Thoracic aorta (tissue), 2 donors: ENCODE measurements around the gene ZNF74. TPM values are rescaled to one million over a fixed set of nuclear protein-coding genes. Genes with fewer than 3 reads are reported as not detected.
"Not testable (repeated sequence)": the region's sequence is repeated elsewhere in the genome, so short reads cannot be mapped to it uniquely, and the experiment has no call there.

Experiments used
- ATAC-seq: fragments of 150-250 bp; one replicate; pipeline ENCODE4 v1.8.0; 2017; ENCODE audit warnings: low read depth; ENCODE audit not compliant: insufficient number of reproducible peaks, low FRiP score
- DNase-seq: peaks from one replicate; pipeline ENCODE4 v3.0.0-alpha.2; 2020; ENCODE audit warnings: low spot score
- H3K27ac ChIP-seq, 2 donors: fragments of 200-600 bp; sonication (generic); 1 replicate in 1 of 2; 2 replicates in 1 of 2; pipeline ENCODE4 v1.5.1; 2016; ENCODE audit warnings: mild to moderate bottlenecking in 2 of 2, moderate library complexity in 2 of 2
- H3K27me3 ChIP-seq: fragments of 200-600 bp; sonication (generic); replicated peaks from 2 replicates; pipeline ENCODE4 v1.6.0; 2016; ENCODE audit warnings: mild to moderate bottlenecking; ENCODE audit not compliant: insufficient read depth
- H3K36me3 ChIP-seq: fragments of 200-600 bp; sonication (generic); one replicate; pipeline ENCODE4 v1.5.1; 2016
- H3K4me1 ChIP-seq, 2 donors: fragments of 200-600 bp; sonication (generic); 1 replicate in 1 of 2; 2 replicates in 1 of 2; pipeline versions ENCODE4 v1.5.1 to v1.6.0; 2016; ENCODE audit warnings: low read depth in 2 of 2, mild to moderate bottlenecking in 1 of 2; ENCODE audit not compliant: control insufficient read depth in 1 of 2
- H3K4me3 ChIP-seq: fragments of 200-600 bp; sonication (generic); 2 replicates; pipeline ENCODE4 v1.5.1; 2016; ENCODE audit warnings: mild to moderate bottlenecking
- H3K9me3 ChIP-seq: fragments of 200-600 bp; sonication (generic); 2 replicates; pipeline ENCODE4 v1.5.1; 2016
- CTCF ChIP-seq: fragments of 200-600 bp; sonication (generic); IDR thresholded peaks from one replicate; pipeline ENCODE4 v1.5.1; 2019; ENCODE audit warnings: antibody characterized with exemption
- total RNA-seq, 2 donors: library from RNA; depleted of rRNA; stranded (reverse); fragments of >200 nt; gene quantifications; one replicate each; pipeline versions ENCODE4 v1.1.0 to v1.2.3, GENCODE V29; 2016

The ZNF74 gene
- total RNA-seq, 2 donors from 2014 or later, result 8.5 to 13.8 TPM

DNA sequence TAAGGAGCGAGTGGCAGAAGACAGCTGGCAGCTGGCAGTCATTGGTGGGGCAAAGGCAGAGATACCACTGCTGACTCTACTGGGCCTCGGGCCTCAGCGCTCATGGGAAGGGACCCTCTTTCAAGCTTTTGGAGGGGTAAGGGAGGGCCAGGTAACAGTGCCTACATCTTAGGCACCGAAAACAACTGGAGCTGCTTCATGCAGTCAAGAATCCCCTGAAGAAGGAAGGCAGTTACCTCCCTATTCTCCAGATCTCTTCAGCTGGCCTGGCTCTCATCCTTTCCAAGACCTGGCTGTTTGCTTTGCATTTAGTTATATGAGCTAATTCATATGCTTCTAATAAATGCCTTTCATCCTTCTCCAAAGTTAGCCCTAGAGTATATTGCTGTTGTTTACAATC is 15.8 kb upstream of the ZNF74 start:
- ATAC-seq (no peak), DNase-seq (no peak)
- Histone ChIP-seq H3K9me3 (no peaks in the 10 kb centered on the region), H3K4me3 (no peak overlapping the region), H3K27me3 (no peaks in the 10 kb centered on the region), H3K27ac (no peak overlapping the region), H3K4me1 (no peaks in the 10 kb centered on the region), H3K36me3 (no peaks in the 10 kb centered on the region)
- no peak for TF ChIP-seq CTCF

- not testable (repeated sequence) for H3K36me3 ChIP-seq, DNase-seq, H3K27me3 ChIP-seq, H3K9me3 ChIP-seq, ATAC-seq, H3K27ac ChIP-seq, H3K4me1 ChIP-seq, H3K4me3 ChIP-seq
Observed at GRCh38 chr22:20378684-20379083, 15.3 kb upstream of the ZNF74 start.

DNA sequence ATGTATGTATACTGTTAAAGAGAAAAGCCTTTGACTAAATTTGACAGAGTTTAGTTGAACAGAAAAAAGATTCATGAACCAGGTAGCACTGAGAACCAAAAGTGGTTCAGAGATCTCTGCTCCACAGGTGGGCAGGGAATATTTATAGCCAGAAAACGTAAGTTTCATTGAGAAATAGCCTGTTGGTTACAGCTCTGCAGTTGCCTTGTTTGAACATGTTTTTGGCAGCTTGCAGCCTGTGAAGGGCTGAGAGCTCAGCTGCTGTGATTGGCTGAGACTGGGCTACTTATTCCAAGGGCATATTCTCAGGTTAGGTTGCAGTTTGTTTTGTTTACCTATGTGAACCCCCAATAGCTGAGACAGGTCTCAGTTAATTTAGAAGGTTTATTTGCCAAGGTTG is 13.5 kb upstream of the ZNF74 start:
- no peaks in the 10 kb centered on the region for H3K36me3 ChIP-seq
- no peak for TF ChIP-seq CTCF

DNA sequence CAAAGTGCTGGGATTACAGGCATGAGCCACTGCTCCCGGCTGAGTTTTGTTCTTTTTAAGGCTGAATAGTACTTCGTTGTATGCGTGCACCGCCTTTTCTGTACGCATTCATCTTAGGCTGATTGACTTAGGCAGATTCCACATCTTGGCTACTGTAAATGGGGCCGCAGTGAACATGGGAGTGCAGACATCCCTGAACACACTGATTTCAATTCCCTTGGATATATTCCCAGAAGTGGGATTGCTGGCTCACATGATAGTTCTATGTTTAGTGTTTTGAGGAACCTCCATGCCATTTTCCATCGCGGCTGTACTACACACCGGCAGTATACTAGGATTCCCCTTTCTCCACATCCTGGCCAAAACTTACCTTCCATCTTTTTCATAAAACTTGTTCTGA is 10.4 kb upstream of the ZNF74 start:
- TF ChIP-seq CTCF, result no peak
- Histone ChIP-seq H3K36me3 (no peaks in the 10 kb centered on the region), H3K4me1 (no peaks in the 10 kb centered on the region), H3K27me3 (no peaks in the 10 kb centered on the region), H3K27ac (no peak overlapping the region), H3K9me3 (no peaks in the 10 kb centered on the region), H3K4me3 (no peak overlapping the region)
- no peak for ATAC-seq
- DNase-seq, result no peak

More for the DNA sequence above, 13.5 kb upstream of the ZNF74 start:
- H3K9me3 ChIP-seq, result no peaks in the 10 kb centered on the region
- H3K27ac ChIP-seq, result no peak overlapping the region
- no peak overlapping the region for H3K4me3 ChIP-seq
- DNase-seq (no peak), ATAC-seq (no peak)
- H3K4me1 ChIP-seq, result no peaks in the 10 kb centered on the region
- H3K27me3 ChIP-seq, result no peaks in the 10 kb centered on the region

- DNase-seq (no peak), ATAC-seq (no peak)
- Histone ChIP-seq H3K36me3 (no peaks in the 10 kb centered on the region), H3K27ac (no peak overlapping the region), H3K4me1 (no peaks in the 10 kb centered on the region), H3K4me3 (no peak overlapping the region), H3K27me3 (no peaks in the 10 kb centered on the region), H3K9me3 (no peaks in the 10 kb centered on the region)
- TF ChIP-seq CTCF, result no peak
Observed at GRCh38 chr22:20384171-20384570, 9.8 kb upstream of the ZNF74 start.

- ATAC-seq (no peak), DNase-seq (no peak)
- TF ChIP-seq CTCF, result no peak
- Histone ChIP-seq H3K27ac (no peak overlapping the region), H3K36me3 (no peaks in the 10 kb centered on the region), H3K9me3 (no peaks in the 10 kb centered on the region), H3K4me3 (no peak overlapping the region), H3K27me3 (no peaks in the 10 kb centered on the region), H3K4me1 (no peaks in the 10 kb centered on the region)
Observed at GRCh38 chr22:20384865-20385264, 9.1 kb upstream of the ZNF74 start.
